ENCODE results near the gene GBA2. TPM values are rescaled to one million over a fixed set of nuclear protein-coding genes. Genes with fewer than 3 reads are reported as not detected.

Gene GBA2
- total RNA-seq, 1 donor from 2014 or later = 95.9 TPM

GRCh38 chr9:35783418-35783817 lies 34.4 kb upstream of the GBA2 start:
- no peak for TF ChIP-seq CTCF (conservative IDR thresholded peaks at IDR 0.05)
- no peak overlapping the region for H3K4me3 Mint-ChIP-seq
- no peaks in the 10 kb centered on the region for H3K4me1 Mint-ChIP-seq
- no peaks in the 10 kb centered on the region for H3K27me3 Mint-ChIP-seq (ENCODE audit: low read depth)
- DNase-seq (ENCODE audit: low read depth, low spot score) = no peak
- H3K27ac Mint-ChIP-seq (ENCODE audit: unreplicated experiment) = no peak overlapping the region
- peaks cover 11% of the 10 kb centered on the region for H3K36me3 Mint-ChIP-seq (ENCODE audit: low read depth)
- H3K9me3 Mint-ChIP-seq = no peaks in the 10 kb centered on the region

GRCh38 chr9:35781066-35781465 lies 32.0 kb upstream of the GBA2 start:
- no peak for DNase-seq (ENCODE audit: low read depth, low spot score)
- no peak overlapping the region for H3K4me3 Mint-ChIP-seq
- H3K9me3 Mint-ChIP-seq = no peaks in the 10 kb centered on the region
- H3K27me3 Mint-ChIP-seq (ENCODE audit: low read depth) = no peaks in the 10 kb centered on the region
- peaks cover 2% of the 10 kb centered on the region for H3K4me1 Mint-ChIP-seq
- no peak for TF ChIP-seq CTCF (conservative IDR thresholded peaks at IDR 0.05)
- no peak overlapping the region for H3K27ac Mint-ChIP-seq (ENCODE audit: unreplicated experiment)
- H3K36me3 Mint-ChIP-seq (ENCODE audit: low read depth) = peaks cover 11% of the 10 kb centered on the region

DNA sequence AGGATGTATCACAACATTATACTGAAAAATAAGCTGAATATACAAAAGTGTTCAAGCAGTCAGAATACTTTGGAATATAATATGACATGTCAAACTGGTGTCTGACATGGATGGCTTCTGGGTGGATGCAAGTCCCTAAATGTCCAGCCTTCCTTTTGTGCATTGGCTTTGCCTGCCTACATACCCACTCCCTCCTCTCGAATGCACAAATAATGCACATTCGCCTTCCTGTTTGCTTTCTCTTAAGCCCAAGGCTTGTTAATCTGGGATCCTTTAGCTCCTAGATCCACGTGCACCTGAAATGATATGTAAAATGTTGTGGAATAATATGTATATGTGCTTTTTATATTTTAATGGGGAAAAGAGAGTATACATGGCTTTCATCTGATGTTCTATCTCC lies 29.5 kb upstream of the GBA2 start:
- Mint-ChIP-seq H3K4me3 (no peak overlapping the region), H3K9me3 (no peaks in the 10 kb centered on the region), H3K27me3 (ENCODE audit: low read depth) (no peaks in the 10 kb centered on the region), H3K27ac (ENCODE audit: unreplicated experiment) (no peak overlapping the region), H3K36me3 (ENCODE audit: low read depth) (peaks cover 3% of the 10 kb centered on the region), H3K4me1 (peaks cover 15% of the 10 kb centered on the region)
- DNase-seq (ENCODE audit: low read depth, low spot score) = no peak
- TF ChIP-seq CTCF (conservative IDR thresholded peaks at IDR 0.05) = no peak

GRCh38 chr9:35776018-35776417 lies 27.0 kb upstream of the GBA2 start:
- H3K4me1 Mint-ChIP-seq = peaks cover 15% of the 10 kb centered on the region
- no peaks in the 10 kb centered on the region for H3K9me3 Mint-ChIP-seq
- no peaks in the 10 kb centered on the region for H3K36me3 Mint-ChIP-seq (ENCODE audit: low read depth)
- no peak overlapping the region for H3K27ac Mint-ChIP-seq (ENCODE audit: unreplicated experiment)
- no peak for DNase-seq (ENCODE audit: low read depth, low spot score)
- no peaks in the 10 kb centered on the region for H3K27me3 Mint-ChIP-seq (ENCODE audit: low read depth)
- no peak for TF ChIP-seq CTCF (conservative IDR thresholded peaks at IDR 0.05)
- no peak overlapping the region for H3K4me3 Mint-ChIP-seq

- TF ChIP-seq CTCF (conservative IDR thresholded peaks at IDR 0.05) = no peak
- DNase-seq (ENCODE audit: low read depth, low spot score) = no peak
- H3K4me3 Mint-ChIP-seq = no peak overlapping the region
- no peaks in the 10 kb centered on the region for H3K9me3 Mint-ChIP-seq
- peaks cover 15% of the 10 kb centered on the region for H3K4me1 Mint-ChIP-seq
- H3K27ac Mint-ChIP-seq (ENCODE audit: unreplicated experiment) = no peak overlapping the region
- H3K36me3 Mint-ChIP-seq (ENCODE audit: low read depth) = no peaks in the 10 kb centered on the region
- no peaks in the 10 kb centered on the region for H3K27me3 Mint-ChIP-seq (ENCODE audit: low read depth)
These were observed 26.0 kb upstream of the GBA2 start for GRCh38 chr9:35774907-35775635.
